GM19468 (cell line): ENCODE results near the gene SLC6A6.

Source experiments
- ATAC-seq: cut with Tn5 transposase; IDR thresholded peaks from one replicate; pipeline ENCODE4 v1.9.1; 2021; ENCODE audit warnings: mild to moderate bottlenecking, moderate library complexity, moderate number of reproducible peaks; ENCODE audit not compliant: unreplicated experiment; ENCODE audit errors: extremely low read depth

The SLC6A6 gene

GRCh38 chr3:14371573-14372474, 30.6 kb upstream of the SLC6A6 start:
- peak; percentile 46 for ATAC-seq

GRCh38 chr3:14372587-14372986, 29.8 kb upstream of the SLC6A6 start:
- ATAC-seq, result no peak

GRCh38 chr3:14373753-14374376, 28.5 kb upstream of the SLC6A6 start:
- ATAC-seq, result no peak

GRCh38 chr3:14374444-14374883, 27.9 kb upstream of the SLC6A6 start:
- ATAC-seq, result no peak

GRCh38 chr3:14375192-14375591, 27.2 kb upstream of the SLC6A6 start:
- no peak for ATAC-seq

GRCh38 chr3:14376348-14377043, 25.9 kb upstream of the SLC6A6 start:
- ATAC-seq, result no peak

- no peak for ATAC-seq
Observed at GRCh38 chr3:14377044-14377837, 25.2 kb upstream of the SLC6A6 start.

GRCh38 chr3:14377838-14378169, 24.6 kb upstream of the SLC6A6 start:
- no peak for ATAC-seq

- ATAC-seq, result no peak
Observed at GRCh38 chr3:14378415-14378814, 24.0 kb upstream of the SLC6A6 start.

GRCh38 chr3:14379843-14380242, 22.6 kb upstream of the SLC6A6 start:
- ATAC-seq, result no peak

GRCh38 chr3:14386254-14386653, 16.2 kb upstream of the SLC6A6 start:
- no peak for ATAC-seq

- ATAC-seq, result no peak
Observed at GRCh38 chr3:14388201-14388600, 14.2 kb upstream of the SLC6A6 start.

- no peak for ATAC-seq
Observed at GRCh38 chr3:14389166-14389606, 13.2 kb upstream of the SLC6A6 start.

- no peak for ATAC-seq
Observed at GRCh38 chr3:14389716-14390115, 12.7 kb upstream of the SLC6A6 start.

- no peak for ATAC-seq
Observed at GRCh38 chr3:14391033-14391432, 11.4 kb upstream of the SLC6A6 start.

- ATAC-seq, result no peak
Observed at GRCh38 chr3:14392231-14392630, 10.2 kb upstream of the SLC6A6 start.

GRCh38 chr3:14392803-14393319, 9.5 kb upstream of the SLC6A6 start:
- ATAC-seq, result no peak

GRCh38 chr3:14393440-14394106, 8.8 kb upstream of the SLC6A6 start:
- ATAC-seq, result no peak

- ATAC-seq, result no peak
Observed at GRCh38 chr3:14396031-14396692, 6.2 kb upstream of the SLC6A6 start.
